G401 (cell line): ENCODE data around the gene MCTP1. TPM values are rescaled to one million over a fixed set of nuclear protein-coding genes. Genes with fewer than 3 reads are reported as not detected.
A peak's percentile ranks its signal among the peaks of the same experiment; 100 is the strongest.

Experiments
- DNase-seq: peaks from one replicate; pipeline ENCODE4 v3.0.0-alpha.2; 2015; ENCODE audit warnings: low spot score
- in situ Hi-C: cut with HindIII; loops from 2 replicates; pipeline ENCODE4 v1.10.0; 2016; ENCODE audit warnings: low sequenced_read_pairs, mixed read lengths
- total RNA-seq: library from RNA; depleted of rRNA; stranded (reverse); fragments of >200 nt; shearing (Covaris generic); gene quantifications from 2 replicates; pipeline ENCODE4 v1.2.3, GENCODE V29; 2014

Gene MCTP1
- total RNA-seq, 1 experiment from 2014 or later, result not detected

- in situ Hi-C loops, result no loop called here
- no peak for DNase-seq
Measured at GRCh38 chr5:94928891-94929290, 356.0 kb downstream of the MCTP1 start.

- in situ Hi-C loops, result no loop called here
- DNase-seq, result no peak
Measured at GRCh38 chr5:94920570-94920969, 364.3 kb downstream of the MCTP1 start.

GRCh38 chr5:94916619-94917018 is 368.3 kb downstream of the MCTP1 start:
- in situ Hi-C loops, result no loop called here
- no peak for DNase-seq

DNA sequence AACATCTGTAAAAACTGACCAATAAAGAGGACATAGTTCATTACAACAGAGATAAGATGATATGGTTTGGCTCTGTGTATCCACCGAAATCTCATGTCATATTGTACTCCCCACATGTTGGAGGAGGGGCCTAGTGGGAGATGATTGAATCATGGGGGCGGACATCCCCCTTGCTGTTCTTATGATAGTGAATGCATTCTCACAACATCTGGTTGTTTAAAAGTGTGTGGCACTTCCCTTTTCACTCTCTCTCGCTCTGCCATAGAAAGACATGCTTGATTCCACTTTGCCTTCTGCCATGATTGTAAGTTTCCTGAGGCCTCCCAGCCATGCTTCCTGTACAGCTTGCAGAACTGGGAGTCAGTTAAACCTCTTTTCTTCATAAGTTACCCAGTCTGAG is 373.6 kb downstream of the MCTP1 start:
- no peak for DNase-seq
- in situ Hi-C loops, result no loop called here

DNA sequence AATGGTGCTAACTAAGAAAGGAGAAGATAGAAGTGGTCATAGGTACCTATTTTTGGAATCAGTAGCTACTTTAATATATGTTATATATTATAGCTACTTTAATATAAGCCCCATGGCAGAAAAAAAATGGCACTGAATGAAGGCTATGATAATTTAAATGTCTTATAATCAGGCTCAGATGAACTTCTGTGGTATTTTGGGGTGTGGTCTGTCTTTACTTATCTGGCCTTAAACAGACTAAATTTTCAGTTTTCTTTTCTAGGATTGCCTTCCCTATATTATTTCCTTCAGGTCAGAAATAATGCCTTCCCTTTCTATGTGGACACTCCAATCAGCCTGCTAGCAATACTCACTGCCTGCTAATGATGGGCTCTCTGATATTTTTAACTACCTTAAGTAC is 374.2 kb downstream of the MCTP1 start:
- in situ Hi-C loops, result no loop called here
- DNase-seq, result no peak

GRCh38 chr5:94908889-94909480 is 375.9 kb downstream of the MCTP1 start:
- DNase-seq, result peak; percentile 67
- in situ Hi-C loops, result no loop called here

DNA sequence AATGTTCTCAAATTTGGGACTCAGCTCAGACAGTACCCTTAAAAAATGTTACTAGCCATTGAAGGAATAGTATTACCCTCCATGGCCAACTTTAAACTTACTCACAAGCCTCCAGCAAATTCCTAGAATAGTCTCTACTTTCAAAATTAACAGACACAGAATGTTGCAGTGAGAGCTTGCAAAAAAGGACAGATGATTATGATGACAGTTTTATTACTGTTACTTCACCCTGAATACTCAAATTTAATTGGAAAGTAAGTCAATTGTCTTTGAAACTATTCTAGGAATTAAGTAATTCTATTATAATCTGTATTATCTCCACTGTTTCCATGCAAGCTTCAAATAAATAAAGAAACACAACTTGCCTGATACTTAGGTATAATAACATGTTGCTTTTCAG is 378.1 kb downstream of the MCTP1 start:
- no peak for DNase-seq
- in situ Hi-C loops, result no loop called here

DNA sequence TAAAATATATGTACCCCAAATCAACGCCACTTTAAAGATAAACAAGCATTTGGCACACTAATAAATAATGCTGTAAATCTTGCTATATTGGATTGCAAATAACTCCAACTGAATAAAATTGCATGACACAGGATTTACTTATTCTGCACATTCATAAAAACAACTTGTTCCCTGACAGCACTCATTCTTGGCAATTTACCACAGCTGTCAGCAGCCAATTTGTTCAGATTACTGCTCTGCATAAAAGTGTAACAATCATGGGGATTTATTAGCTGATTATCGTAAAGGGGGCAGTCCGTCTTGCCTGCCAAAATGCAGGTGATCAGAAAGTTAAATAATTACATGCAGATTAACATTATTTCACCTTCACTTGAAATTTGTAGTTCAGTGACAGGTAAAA is 381.2 kb downstream of the MCTP1 start:
- in situ Hi-C loops, result no loop called here
- peak; percentile 44 for DNase-seq

DNA sequence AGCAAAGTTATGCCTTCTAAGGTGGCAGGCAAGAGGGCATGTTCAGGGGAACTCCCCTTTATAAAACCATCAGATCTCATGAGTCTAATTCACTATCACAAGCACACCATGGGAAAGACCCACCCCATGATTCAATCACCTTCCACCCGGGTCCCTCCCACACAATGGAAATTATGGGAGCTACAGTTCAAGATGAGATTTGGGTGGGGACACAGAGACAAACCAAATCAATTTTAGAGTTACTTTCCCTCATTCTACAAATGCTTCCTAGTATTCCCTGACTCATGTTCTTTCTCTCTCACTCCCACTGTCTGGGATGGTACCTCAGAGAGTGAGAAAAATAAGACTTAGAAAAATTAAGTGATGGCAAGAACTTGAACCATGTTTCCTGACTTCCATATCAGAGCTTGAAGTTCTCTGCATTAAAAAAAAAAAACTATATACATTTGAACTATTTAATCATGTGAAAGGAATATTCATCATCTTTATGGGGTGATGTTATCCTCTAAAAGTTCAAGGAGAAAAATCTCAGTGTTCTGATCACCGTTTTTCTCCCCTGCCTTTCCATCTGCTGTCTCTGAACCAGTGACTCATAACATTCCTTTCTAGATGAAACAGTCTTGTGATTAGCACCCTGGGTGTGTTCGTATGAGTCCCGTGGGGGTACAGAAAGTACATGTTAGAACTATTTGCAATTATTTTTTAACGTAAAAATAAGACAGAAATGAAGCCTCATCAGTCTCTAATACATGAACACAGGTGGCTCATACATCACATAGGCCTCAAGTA is 383.5 kb downstream of the MCTP1 start:
- no peak for DNase-seq
- in situ Hi-C loops, result no loop called here

DNA sequence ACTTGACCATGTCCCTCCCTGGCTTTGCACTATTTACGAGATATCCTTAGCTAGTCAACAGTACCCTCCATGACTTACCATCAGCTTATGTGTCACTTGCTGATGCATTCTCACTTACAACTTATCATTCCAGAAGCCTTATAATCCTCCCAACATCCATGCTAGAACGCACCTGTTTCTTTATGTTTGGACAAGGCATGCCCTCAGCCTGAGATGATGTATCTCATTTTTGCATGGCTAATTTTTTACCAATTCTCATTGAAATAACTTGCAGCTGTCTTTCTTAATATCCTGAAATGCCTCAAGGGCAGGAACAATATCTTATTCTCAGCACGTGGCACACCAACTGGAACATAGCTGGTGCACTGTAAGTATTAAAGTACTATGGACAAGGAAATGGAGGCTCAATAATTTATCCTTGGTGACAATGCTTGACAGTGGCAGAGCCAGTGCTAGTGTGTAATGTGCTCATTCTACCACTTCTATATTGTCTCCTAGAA is 384.8 kb downstream of the MCTP1 start:
- no peak for DNase-seq

DNA sequence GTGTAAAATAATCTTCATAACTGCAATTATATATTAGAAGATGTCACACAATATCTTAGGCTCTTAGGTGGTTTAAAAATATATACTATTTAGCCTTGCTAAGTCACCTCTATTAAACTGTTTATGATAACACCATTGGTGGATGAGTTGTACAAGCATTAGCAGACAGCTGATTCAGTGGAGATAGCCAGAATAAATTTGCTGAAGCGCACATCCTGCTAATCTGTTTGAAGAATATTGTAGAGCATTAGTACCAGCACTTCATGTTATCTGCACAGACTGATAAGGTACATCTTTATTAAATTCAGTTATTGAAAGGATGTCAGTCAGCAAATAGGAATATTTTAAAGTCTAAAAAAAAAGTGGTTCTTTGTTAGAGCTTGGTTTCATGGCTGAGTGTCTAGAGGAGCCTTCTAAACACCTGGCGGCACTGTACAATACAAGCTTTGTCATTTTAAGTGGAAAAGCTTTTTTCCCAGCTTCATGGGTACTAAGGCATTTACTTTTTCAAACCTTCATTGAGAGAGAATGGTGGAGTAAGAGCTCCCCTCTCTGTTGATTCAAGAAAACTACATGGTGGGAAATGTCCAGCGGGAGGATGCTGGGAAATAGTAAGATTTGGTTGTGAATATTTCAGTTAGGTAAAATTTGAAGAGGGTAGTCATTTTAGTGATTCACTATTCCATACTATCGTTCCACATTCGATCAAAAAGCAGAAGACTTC is 391.3 kb downstream of the MCTP1 start:
- in situ Hi-C loops, result no loop called here
- peak; percentile 44 for DNase-seq

More for the DNA sequence above, 384.8 kb downstream of the MCTP1 start:
- in situ Hi-C loops, result no loop called here

DNA sequence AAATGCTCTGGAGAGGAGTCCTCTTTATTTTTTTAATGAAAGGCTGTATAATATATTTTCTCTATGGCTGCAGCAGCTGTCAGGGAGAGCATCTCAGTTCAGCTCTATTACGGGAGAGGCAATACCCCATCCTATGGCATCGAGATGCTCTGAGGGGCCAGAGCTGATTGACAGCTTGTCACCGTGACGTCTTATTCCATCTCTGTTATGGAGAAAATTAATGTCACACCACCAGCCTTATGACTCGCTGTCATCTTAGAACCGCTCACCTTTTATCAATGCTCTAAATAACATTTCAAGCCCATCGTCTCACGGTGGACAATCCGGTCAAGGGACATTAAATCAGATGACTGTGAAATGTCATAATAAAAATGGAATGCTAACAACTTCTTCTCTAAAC is 392.9 kb downstream of the MCTP1 start:
- in situ Hi-C loops, result no loop called here

GRCh38 chr5:94891565-94891964 is 393.3 kb downstream of the MCTP1 start:
- in situ Hi-C loops, result no loop called here
- DNase-seq, result no peak

More for the DNA sequence above, 392.9 kb downstream of the MCTP1 start:
- no peak for DNase-seq

DNA sequence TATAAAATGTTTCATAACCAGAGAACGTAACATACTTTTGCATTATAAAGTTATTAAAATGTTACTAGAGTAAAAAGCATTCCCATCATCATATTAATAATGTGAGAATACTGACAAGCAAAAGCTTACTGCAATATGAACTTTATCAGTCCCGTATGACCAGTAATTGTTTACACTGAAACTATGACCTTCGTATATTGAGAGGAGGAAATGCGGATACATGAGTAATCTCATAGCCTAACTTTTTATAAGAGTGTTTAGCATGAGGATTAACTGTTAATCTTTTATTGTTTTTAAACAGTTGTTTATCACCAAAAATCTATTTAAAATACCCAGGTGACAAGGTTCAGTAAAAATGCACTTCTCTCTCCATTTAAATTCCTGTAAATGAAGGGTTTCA is 394.0 kb downstream of the MCTP1 start:
- DNase-seq, result no peak
- in situ Hi-C loops, result no loop called here

GRCh38 chr5:94888674-94889073 is 396.2 kb downstream of the MCTP1 start:
- in situ Hi-C loops, result no loop called here
- no peak for DNase-seq

- in situ Hi-C loops, result no loop called here
- no peak for DNase-seq
Measured at GRCh38 chr5:94885931-94886330, 399.0 kb downstream of the MCTP1 start.

DNA sequence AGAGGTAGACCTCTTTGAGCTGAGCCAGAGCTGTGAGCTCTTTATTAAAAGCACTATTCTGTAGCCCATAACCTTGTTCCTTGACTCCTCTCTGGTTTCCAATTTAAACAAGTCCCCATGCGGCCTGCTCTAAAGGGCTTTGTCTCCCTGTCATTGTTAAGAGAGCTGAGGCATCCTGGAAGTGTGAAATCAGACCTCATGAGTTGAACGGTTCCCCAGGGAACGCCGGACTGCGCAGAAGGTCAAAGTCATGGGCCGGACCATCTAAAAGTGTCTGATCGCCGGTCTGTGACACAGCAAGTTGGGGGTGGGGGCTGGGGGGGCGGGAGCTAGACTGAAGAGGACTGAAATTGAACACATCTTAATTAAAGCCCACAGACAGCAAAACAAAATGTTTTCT is 400.6 kb downstream of the MCTP1 start:
- no peak for DNase-seq
- in situ Hi-C loops, result no loop called here

DNA sequence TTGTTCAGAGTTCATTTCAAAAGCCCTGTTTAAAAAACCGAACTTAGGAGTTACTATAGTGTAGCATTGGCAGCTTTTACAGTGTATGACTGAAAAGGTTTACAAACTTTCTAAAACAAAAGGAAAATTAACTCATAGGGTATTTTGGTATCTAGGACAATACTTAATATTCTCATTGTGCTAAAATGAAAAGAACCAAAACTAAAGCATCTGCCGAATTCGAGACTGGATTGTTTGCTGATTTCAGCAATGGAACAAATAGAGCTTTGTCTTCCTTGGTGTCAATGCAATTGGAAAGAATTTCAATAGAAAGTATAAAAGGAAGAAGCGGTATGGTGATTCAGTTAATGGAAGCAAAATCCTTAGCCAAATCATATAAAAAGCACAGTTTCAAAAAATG is 412.4 kb downstream of the MCTP1 start:
- in situ Hi-C loops, result no loop called here
- no peak for DNase-seq

- in situ Hi-C loops, result no loop called here
- no peak for DNase-seq
Measured at GRCh38 chr5:94870511-94871183, 414.2 kb downstream of the MCTP1 start.

DNA sequence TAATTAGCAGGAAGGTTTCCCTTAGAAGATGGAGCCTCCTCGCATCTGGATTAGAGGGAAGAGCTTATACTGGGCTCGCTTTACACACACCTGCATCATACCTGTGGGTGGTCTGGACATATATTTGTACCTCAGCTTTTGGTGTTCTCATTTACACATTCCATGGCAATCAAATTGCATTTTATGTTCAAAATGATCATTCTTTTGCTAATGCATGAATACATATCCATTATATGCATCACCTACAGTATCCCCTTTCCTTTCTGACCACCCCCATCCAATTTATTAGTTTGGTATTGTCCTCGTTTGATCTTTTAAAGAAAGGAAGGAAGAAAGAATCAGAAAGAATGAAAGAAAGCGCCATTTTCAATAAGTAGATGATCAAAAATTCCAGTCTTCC is 415.0 kb downstream of the MCTP1 start:
- in situ Hi-C loops, result no loop called here
- no peak for DNase-seq
